NCI-H510A (cell line): ENCODE results near the gene DCUN1D1.
"Not testable (repeated sequence)": the region's sequence is repeated elsewhere in the genome, so short reads cannot be mapped to it uniquely, and the experiment has no call there.

ENCODE experiments used
- DNase-seq: peaks from one replicate; lab custom pipeline; 2025; lab: John Stamatoyannopoulos, UW

DCUN1D1 gene

DNA sequence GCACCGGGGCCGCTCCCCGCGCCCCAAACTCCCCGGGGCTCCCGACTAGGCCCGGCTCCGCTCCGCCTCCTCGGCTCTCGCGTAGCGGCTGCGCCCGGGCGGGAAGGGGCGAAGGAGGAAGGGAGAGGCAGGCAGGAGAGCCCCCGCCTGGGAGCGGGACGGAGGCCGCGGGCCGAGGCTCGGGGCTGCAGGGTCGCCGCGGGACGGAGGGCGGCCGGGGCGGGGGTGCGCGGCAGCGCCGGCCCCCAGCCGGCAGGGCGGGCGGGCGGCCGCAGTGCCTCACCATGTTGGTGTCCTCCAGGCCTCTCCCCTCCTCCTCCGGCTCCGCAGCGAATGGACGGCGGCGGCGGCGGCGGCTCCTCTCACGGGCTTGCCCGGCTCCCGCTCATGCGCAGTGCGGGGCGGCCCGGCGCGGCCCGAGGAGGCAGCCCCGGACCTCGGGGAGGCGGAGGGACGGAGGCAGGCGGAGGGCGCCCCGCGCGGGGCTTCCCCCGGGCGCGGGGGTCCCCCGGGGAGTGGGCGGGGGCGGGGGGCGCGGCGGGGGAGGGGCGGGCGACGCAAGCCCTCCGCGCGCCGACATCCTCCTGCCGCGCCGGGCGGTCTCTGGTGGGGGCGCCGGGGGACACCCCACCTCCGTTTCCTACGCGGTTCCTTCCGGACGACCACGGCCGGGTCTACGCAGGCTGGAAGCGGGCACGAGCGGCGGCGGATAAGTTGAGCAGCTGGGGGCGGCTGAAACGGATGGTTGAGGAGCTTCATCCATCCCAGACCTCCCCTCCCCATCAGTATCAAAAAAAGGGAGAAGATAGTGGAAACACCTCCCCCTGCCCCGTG lies at the start of gene DCUN1D1:
Gene DCUN1D1 (minus strand): TSS at position 335 of the 834 bp plus-strand sequence. CDS start 49 bp downstream, at position 286.
- peak; percentile 74 for DNase-seq

DNA sequence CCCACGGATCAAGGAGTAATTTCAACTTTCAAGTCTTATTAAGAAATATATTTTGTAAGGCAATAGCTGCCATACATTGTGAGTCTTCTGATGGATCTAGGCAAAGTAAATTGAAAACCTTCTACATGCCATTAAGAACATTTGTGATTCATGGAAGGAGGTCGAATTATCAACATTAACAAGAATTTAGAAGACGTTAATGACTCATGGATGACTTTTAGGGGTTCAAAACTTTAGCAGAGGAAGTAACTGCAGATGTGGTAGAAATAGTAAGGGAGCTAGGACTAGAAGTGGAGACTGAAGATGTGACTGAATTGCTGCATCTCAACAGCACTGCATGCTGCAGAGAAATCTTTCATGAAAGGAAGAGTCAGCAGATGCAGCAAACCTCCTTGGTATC lies 48.1 kb upstream of the DCUN1D1 start:
- DNase-seq = no peak

DNA sequence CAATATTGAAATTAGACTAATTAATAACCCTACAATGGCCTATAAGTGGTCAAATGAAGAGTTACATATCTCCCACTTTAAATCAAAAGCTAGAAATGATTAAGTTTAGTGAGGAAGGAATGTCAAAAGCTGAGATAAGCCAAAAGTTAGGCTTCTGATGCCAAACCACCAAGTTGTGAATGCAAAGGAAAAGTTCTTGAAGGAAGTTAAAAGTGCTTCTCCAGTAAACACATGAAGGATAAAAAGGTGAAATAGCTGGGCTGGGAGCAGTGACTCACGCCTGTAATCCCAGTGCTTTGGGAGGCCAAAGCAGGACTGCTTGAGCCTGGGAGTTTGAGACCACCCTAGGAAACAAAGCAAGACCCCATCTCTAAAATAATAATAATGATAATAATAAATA lies 46.9 kb upstream of the DCUN1D1 start:
- DNase-seq = no peak

DNA sequence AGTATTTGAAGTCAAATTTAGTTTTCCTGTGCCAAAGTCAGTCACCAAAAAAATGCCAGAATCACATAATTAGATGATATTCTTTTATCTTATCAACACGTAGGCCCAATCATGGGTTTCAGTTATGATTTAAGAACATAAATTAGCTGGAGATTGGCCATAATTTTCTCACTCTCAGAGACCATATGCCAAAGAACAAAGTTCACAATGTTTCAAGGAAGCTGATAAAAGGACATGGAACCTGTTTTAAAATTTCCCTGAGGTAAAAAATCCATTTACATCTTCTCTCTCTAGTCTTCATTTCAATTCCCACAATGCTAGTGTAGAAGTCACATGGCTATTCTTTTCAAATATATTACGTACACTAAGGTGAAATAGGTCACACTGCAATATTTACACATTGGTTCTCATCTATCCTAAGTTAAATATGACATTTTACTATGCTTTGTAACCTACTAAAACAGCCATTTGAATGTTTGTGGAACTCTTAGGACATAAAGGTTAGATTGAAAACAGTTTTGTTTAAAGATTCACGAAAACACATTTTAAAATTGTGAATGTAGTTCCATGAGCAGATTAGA lies 42.7 kb upstream of the DCUN1D1 start:
- DNase-seq = no peak

DNA sequence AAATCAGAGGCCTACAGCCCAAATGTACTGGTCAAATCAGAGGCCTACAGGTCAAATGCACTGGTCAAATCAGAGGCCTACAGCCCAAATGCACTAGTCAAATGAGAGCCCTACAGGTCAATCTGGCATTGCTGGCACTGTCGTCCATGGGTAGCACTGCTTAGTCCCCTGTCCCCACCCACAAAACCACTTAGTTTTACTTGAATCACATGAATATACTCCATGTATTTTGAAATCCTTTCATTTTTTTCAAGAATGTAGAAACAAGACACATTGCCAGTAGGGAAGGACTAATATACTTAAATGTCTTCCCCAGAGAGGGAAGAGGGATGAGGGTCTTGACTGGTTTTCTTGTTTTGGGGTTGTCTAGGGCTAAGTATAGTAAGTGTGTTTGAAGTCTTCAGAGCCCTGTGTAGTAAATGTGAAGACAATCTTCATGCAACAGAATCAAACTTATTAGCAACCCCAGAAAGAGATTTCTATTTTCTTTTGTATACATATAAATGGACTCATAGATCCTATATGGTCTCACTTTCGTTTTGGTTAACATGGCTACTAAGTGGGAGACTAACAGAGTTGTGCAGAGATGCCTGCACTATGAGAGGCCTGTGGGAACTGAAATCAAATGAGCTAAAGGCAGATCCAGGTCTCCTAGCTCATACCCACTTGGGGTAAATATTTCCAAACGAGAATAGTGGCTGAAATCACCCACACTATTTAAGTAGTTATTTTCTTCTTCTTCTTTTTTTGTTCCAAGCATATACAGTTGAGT lies 38.3 kb upstream of the DCUN1D1 start:
- no peak for DNase-seq

DNA sequence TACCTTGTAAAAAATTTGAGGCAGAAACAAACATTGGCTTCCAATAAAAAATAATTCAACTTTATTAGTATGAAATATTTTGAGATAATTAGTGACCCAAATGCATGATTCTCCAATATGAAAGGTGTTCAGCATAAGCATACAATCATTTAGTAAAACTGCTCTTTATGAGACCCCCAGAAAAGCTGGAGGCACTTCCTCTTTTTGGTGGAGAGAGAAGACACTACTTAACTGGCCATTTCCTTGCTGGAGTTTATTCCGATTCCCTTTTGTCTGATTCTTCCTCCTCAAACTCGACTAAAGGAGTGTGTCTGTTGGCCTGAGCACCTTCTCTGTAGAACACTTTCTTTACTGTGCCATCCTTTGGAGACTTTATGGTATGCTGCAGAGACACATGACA lies 34.8 kb upstream of the DCUN1D1 start:
- no peak for DNase-seq

DNA sequence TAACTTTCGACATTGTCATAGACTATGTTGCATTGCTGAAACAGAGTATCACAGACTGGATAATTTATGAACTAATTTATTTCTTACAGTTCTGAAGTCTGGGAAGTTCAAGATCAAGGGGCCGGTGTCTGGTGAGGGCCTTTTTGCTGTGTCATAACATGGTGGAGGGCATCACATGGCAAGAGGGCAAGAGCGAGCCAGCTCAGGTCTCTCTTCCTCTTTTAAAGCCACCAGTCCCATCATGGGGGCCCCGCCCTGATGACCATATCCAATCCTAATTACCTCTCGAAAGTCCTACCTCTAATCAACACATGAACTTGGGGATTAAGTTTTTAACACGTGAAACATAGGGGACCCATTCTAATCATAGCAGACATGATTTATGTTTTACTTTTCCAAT lies 33.5 kb upstream of the DCUN1D1 start:
- no peak for DNase-seq

DNA sequence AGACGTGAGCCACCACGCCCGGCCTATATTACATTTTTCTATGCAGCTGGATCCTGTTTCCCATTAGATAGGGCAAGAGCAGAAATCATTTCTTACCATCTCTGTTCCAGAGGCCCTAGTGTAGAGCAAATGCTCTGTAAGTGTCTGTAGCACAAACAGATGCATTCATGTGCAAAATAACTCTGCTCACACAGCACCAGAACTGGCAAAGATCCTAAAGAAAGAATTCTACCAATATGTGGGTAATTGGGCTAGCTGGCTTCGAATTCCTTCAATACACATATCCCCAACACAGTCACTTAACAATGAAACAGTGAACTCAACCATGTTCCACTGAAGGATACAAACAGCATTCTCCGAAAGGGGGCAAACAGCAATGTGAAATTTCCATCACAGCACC lies 32.7 kb upstream of the DCUN1D1 start:
- DNase-seq = no peak

DNA sequence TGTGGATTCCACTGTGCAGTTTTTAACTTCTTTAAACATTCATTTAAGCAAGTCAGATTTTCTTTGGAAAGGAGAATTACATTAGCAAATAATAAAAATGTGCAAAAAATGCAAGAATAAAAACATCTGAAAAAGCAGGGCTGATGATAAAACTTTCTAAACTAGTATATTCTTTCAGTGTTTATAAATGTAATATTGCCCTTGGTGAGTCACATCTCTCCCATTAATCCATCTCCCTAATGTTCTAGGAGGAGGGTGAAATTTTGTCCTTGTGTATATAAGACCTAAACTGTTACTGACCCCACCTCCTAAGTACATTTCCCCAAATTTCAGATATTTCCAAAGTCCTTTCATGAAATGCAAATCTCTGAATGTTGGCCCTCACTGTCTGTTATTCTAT lies 28.5 kb upstream of the DCUN1D1 start:
- DNase-seq = no peak

DNA sequence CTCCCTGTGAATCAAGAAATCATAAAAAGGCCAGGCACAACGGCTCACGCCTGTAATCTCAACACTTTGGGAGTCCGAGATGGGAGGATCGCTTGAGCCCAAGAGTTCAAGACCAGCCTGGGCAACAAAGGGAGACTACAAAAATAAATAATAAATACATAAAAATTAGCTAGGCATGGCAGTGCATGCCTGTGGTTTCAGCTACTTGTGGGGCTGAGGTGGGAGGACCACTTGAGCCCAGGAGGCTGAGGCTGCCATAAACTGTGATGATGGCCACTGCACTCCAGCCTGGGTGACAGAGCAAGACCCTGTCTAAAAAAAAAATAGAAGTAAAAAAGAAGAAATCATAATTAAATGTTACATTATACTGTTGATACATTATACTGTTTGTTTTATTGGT lies 28.0 kb upstream of the DCUN1D1 start:
- no peak for DNase-seq

DNA sequence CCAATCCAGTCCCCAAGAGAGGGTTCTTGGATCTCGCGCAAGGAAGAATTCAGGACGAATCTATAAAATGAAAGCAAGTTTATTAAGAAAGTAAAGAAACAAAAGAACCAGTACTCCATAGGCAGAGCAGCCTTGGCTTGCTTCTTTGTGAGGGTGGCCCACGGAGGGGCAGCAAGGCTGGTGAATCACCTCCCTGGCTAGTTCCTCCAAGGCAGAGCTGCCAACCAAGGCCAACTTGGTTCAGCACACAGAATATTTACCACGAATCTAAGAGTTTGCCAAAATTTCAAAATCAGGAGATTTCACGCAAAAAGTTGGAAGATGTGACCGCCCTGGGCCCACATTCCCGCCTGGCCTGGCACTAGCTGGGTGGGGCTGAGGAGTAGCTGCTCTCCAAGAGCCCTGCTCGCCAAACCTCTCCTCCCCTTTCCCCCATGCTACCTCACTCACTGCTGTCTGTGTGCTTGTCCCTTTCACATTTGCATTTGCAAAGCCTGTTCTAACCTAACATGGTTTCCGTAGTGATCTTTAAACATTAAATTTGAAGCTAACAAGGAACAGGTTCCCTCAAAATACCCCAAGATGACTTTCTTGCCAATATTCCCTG lies 26.2 kb upstream of the DCUN1D1 start:
- no peak for DNase-seq

DNA sequence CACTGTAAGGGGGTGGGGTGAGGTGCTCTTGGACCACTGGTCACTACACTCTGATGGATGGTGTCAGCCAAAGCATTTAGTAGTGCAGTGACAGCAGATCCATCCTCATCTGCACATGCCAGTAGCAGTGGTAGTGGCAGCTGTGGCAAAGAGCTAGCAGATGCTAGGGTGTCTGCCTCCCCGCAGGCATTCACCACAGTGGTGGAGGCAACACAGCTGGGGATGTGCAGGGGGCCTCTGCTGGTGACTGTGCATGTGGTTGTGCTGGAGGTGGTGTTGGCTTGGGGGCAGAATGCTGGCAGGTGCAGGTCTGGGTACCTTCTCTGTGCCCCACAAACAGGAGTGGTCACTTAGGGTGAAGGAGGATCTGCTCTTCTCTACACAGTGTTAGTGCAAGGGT lies 19.4 kb upstream of the DCUN1D1 start:
- DNase-seq = no peak

DNA sequence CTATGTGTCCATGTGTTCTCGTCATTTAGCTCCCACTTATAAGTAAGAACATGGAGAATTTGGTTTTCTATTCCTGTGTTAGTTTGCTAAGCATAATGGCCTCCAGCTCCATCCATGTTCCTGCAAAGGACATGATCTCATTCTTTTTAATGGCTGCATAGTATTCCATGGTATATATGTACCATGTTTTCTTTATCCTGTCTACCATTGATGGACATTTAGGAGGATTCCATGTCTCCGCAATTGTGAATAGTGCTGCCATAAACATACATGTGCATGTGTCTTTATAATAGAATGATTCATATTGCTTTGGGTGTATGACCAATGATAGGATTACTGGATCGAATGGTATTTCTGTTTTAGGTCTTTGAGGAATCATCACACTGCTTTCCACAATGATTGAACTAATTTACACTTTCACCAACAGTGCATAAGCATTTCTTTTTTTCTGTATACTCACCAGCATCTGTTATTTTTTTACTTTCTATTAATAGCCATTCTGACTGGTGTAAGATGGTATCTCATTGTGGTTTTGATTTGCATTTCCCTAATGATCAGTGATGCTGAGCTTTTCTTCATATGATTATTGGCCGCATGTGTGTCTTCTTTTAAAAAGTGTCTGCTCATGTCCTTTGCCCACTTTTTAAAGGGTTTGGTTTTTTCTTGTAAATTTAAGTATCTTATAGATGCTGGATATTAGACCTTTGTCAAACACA lies 13.3 kb upstream of the DCUN1D1 start:
- not testable (repeated sequence) for DNase-seq

DNA sequence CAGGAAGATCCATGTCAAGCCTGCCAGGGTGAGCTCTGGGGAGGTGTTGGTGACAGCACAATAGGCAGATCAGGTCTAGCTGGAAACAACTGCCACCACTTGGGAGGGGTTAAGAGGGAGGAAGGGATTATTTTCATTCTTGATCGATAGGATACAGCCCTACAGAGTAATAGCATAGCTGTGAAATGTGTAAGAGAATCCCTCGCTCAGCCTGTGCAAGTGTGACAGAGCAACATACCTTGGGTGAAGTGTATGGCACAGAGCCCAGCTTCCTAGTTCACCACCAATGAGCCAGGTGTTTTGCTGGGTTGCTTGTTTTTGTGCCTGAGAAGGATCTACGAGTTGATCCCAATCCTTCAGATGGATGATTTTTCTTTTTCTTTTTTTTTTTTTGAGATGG lies 9.2 kb upstream of the DCUN1D1 start:
- DNase-seq = peak; percentile 54

DNA sequence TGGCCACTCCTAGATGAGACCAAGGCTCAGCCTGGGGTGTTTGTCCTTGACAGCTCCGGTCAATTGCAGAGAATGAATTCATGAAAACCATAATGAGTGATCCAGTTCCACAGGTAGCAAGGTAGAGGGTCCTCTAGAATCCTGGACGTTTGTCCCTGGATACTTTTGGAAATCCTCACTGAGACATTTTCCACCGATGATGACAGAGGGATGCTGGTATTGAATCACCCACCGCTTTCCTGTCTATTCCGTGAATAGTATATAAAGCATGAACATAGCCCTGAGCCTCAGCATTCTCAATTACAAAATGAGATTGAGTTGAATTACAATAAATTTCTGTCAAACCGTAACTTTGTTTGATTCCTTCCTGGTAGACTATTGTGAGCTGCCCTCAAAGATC lies 5.7 kb upstream of the DCUN1D1 start:
- no peak for DNase-seq

DNA sequence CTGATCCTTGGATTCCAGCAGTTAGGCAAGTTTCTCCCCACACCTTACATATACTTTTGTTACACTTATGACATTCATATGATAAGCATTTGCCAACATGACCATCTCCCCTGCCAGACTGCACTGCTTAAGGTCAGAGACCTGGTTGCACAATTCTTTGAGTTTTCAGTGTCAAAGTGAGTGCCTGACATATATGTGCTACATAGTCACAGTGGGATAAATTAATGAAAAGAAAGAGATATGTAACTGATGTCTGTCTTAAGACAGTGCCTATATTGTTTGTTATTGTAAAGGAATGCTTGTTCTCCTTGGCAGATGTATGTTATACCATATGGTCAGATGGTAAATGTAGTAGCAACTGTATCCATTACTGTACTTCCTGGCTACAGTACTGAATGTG lies 3.5 kb upstream of the DCUN1D1 start:
- DNase-seq = no peak

DNA sequence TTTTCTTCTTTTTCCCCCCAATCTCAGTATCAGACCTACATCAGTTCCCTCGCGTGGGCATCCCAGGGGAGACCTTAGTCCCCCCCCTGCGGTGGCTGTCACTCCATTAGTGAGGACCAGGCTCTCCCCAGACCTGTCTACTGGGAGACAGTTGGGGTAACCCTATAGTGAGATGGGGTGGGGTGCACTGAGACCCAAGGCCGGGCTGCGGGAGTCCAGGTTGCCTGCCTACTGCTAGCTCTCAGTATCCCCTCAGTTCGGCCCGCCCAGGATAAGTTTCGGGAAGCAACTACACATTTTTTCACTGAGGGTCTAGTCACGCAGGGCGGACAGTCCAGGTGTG lies 671 bp upstream of the DCUN1D1 start:
- no peak for DNase-seq

DNA sequence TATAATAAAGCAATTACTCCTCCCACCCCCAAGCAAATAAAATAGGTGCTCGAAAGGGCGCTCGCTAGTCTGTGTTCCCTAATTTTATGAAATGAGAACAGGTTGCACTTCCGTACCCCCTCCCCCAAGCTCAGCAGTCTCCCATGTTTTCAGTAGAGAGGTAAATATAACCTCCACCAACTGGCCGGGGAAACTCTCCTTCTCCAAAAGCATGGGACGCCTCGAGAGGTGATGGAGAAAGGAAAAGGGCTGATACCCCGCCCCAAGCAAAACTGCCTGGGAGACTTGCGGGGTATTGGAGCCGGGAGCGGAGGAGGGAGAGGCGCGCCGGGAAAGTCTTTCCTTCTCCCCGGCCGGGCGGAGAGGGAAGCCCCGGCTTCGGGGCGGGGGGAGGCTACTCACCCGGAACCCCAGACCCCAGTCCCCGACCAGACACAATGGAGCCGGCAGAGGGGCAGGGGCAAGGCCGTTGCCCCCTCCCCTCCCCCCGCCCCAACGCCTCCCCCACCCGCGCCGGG lies 605 bp downstream of the DCUN1D1 start:
- no peak for DNase-seq

DNA sequence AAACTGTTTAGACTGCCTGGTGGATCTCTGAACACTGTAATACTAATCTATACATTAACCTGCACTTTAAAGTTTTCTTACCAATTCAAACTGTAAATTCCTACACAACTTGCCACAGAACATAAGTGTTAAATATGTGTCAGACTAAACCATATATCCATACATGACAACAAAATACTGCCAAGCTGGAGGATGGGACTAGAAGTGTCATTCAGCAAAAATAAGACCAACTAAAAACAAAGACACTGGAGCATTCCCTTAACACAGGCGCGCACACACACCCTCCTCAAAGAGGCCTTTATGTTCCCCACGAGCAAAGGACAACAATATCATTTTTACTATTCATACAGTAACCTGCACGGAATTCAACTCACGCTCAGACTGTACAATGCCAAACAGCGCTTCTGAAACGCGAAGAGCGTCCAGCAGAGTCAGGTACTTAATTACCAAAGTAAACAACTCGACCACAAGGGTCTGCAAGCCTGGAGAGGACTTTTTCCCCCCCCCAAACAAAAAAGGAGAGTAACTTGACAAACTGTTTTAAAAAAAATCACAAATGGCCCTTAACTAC lies 1.1 kb downstream of the DCUN1D1 start:
- no peak for DNase-seq

DNA sequence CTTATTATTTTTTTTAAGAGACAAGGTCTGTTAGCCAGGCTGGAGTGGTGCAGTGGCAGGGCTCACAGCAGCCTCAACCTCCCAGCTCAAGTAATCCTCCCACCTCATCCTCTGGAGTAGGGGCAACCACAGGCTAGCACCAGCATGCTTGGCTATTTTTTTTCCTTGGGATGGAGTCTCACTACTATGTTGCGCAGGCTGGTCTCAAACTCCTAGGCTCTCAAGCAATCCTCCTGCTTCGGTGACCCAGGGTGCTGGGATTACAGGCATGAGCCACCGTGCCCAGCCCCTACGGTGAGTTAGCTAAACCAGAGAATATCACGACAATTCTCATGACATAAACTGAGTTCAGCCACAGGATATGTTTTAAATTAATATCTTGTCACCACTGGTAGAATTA lies 2.0 kb downstream of the DCUN1D1 start:
- DNase-seq = no peak

DNA sequence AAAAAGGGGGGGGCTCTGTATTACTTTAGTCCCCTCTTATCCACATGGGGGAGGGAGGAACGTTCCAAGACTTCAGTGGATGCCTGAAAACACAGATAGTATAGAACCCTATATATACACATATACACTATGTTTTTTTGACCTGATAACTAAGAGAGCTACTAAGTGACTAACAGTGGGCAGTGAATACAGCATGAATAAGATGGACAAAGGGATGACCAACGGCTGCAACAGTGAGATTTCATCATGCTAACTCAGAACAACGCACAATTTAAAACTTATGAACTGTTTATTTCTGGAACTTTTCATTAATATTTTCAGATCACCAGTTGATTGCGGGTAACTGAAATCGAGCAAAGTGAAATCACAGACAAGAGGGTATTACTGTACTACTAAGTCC lies 7.3 kb downstream of the DCUN1D1 start:
- DNase-seq = no peak

DNA sequence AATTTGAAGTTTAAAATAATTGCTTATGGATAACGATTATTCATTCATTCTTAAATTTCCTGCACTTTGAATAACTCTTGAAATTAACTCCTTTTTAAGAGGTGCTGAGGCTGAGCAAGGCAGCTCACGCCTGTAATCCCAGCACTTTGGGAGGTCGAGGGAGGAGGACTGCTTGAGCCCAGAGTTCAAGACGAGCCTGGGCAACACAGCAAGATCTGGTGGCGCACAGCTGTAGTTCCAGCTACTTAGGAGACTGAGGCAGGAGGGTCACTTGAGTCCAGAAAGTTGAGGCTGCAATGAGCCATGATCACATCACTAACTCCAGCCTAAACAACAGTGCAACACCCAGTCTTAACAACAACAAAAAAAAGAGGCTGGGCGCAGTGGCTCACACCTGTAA lies 8.0 kb downstream of the DCUN1D1 start:
- DNase-seq = no peak
